ENCODE measurements around the gene LRIT1. TPM values are rescaled to one million over a fixed set of nuclear protein-coding genes. Genes with fewer than 3 reads are reported as not detected.

The LRIT1 gene
- total and polyA plus RNA-seq, 3 donors from 2014 or later = 4.0 to 12.8 (median 6.6) TPM

DNA sequence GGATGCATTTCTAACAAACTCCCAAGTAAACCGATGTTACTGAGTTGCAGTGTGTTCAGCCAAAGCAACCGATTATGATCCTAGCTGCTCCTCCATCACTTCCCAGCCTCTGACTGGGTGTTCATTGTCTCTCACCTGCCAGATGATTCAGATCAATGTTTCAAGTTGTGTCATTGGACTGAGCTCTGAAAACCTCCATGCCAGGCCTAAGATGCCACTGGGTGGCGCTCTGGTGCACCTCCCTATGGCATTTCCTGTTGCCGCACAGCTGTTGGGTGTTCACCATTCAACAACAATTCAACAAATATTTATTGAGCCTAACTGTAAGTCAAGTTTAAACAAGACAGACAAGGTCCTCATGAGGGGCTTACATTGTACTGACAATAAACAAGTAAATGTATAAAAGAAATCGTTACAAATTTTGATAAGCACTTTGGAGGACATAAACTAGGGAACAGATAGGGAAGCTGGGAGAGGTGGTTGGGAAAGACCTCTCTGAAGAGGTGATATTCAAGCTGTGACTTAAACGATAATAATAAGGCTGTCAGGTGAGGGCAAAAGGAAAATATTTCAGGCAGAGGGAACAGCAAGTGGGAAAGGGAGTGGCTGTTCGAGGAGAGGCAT is 26.3 kb upstream of the LRIT1 start:
- Histone ChIP-seq H3K36me3 (ENCODE audit: low read depth, missing control alignments) (no peaks in the 10 kb centered on the region), H3K4me1 (no peaks in the 10 kb centered on the region), H3K27ac (no peak overlapping the region), H3K4me3 (no peak overlapping the region), H3K27me3 (no peaks in the 10 kb centered on the region), H3K9me3 (no peaks in the 10 kb centered on the region)
- 52 to 57% methylated on average over 7 of the region's 7 CpGs for WGBS, 2 donors
- intact Hi-C loops (cut with DNase I; ENCODE audit: low total_unique reads) = loop anchor here (5.0 kb wide), 2 partner anchors 35 to 270 kb away; no protein-coding TSS in a partner anchor
- peak; percentile 60 for DNase-seq
- TF ChIP-seq POLR2A (IDR thresholded peaks at IDR 0.05) (no peak), CTCF (IDR thresholded peaks at IDR 0.05) (peak in 2 of 3 experiments; percentile 19 to 32)

GRCh38 chr10:84265418-84265817 is 24.1 kb upstream of the LRIT1 start:
- intact Hi-C loops (cut with DNase I; ENCODE audit: low total_unique reads) = loop anchor here (5.0 kb wide), 2 partner anchors 33 to 272 kb away; no protein-coding TSS in a partner anchor
- Histone ChIP-seq H3K36me3 (ENCODE audit: low read depth, missing control alignments) (no peaks in the 10 kb centered on the region), H3K9me3 (no peaks in the 10 kb centered on the region), H3K4me3 (no peak overlapping the region), H3K27me3 (no peaks in the 10 kb centered on the region), H3K27ac (no peak overlapping the region), H3K4me1 (no peaks in the 10 kb centered on the region)
- no peak for TF ChIP-seq CTCF (IDR thresholded peaks at IDR 0.05)
- DNase-seq = no peak
- WGBS, 2 donors = 85 to 90% methylated on average over 4 of the region's 4 CpGs

DNA sequence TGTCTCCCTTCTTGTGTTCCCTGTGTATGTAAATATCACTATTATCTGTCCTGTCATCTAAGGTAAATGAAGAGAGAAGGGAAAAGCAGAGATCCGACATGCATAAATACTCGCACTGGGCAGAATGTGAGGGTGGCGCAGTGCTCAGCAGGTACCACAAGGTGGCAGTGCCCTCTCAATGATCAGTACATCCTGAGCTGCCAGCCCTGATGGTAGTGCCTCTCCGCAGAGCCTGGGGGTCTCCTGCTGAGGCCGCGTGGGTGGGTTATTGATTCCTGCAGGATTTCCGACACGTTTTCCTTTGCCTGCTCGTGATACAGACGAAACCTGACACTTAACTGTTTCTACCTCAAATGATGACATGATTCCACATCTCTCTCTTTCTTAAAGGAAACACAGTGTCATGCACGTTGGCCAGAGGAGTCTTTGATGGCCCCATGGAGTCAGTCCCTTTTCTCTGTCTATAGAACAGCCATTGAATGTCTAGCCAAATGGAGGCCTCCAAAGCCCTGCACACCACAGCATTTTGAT is 23.3 kb upstream of the LRIT1 start:
- H3K9me3 ChIP-seq = no peaks in the 10 kb centered on the region
- no peaks in the 10 kb centered on the region for H3K36me3 ChIP-seq (ENCODE audit: low read depth, missing control alignments)
- intact Hi-C loops (cut with DNase I; ENCODE audit: low total_unique reads) = loop anchor here (5.0 kb wide), 2 partner anchors 32 to 273 kb away; no protein-coding TSS in a partner anchor
- 14 to 27% methylated on average over 11 of the region's 11 CpGs for WGBS, 2 donors
- H3K4me3 ChIP-seq = no peak overlapping the region
- TF ChIP-seq POLR2A (IDR thresholded peaks at IDR 0.05) (no peak), CTCF (IDR thresholded peaks at IDR 0.05) (peak; percentile 72 to 90 (median 81))
- H3K27ac ChIP-seq = no peak overlapping the region
- H3K27me3 ChIP-seq = no peaks in the 10 kb centered on the region
- DNase-seq = peak; percentile 85
- H3K4me1 ChIP-seq = no peaks in the 10 kb centered on the region

DNA sequence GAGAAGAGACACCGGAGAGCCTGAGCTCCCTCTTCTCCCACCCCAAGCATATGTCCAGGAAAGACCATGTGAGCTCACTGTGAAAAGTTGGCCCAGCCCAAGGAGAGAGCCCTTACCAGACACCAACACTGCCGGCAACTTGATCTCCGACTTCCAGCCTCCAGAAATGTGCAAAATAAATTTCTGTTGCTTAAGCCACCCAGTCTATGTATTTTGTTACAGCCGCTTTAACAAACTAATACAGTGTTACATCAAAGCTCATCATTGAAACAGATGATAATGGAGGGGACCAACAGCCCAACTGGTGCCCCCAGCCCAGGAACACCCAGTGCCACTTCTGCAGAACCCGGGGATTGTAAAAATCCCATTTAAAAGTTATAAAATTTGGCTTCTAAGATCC is 22.4 kb upstream of the LRIT1 start:
- H3K4me1 ChIP-seq = no peaks in the 10 kb centered on the region
- TF ChIP-seq CTCF (IDR thresholded peaks at IDR 0.05) = no peak
- TF ChIP-seq POLR2A (IDR thresholded peaks at IDR 0.05) = no peak
- H3K27ac ChIP-seq = no peak overlapping the region
- H3K36me3 ChIP-seq (ENCODE audit: low read depth, missing control alignments) = no peaks in the 10 kb centered on the region
- H3K9me3 ChIP-seq = no peaks in the 10 kb centered on the region
- intact Hi-C loops (cut with DNase I; ENCODE audit: low total_unique reads) = no loop called here
- no peak overlapping the region for H3K4me3 ChIP-seq
- DNase-seq = no peak
- H3K27me3 ChIP-seq = no peaks in the 10 kb centered on the region
- 89% methylated on average over 4 to 5 of the region's 5 CpGs for WGBS, 2 donors
